ENCODE data around the gene PGC. TPM values are rescaled to one million over a fixed set of nuclear protein-coding genes. Genes with fewer than 3 reads are reported as not detected.

The PGC gene
- total and polyA plus RNA-seq, 2 donors (not counting 1 experiment from before 2014, with no cell fraction given): not detected

DNA sequence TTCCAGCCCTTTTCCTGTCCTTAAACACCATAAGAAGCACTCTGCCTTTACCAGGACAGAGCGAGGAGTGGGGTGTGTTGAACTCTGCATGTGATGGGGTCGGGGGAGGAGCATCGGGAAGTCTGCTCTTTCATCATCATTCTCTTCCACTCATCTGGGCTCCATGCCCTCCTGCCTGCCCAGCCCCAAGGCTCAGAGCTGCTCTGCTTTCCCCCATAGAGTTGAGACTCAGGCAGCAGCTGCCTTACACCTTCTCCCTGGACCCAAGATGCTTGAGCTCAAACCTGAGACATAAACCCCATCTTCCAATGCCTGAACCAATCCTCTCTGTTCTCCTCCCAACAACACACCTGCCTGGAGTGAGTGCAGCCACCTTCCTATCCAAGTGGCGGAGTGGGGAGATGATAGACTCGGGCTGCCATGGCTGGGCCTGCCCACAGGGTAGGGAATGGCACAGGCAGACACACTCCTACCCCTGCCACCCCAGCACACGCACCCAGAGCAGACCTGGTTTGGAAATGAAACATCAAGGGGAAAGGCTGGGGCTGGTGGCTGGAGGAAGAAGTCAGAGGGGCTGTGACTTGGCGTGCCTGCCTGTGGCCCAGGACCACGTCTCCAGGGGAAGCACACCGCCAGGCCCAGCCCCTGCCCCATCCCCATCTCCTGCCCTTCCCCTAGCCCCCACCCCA lies 40.2 kb downstream of the PGC start:
- CTCF ChIA-PET: interaction anchor here (2.5 to 8.3 kb wide), 6 partner anchors 10 to 80 kb away, joined by 19 to 303 read pairs (median 116); partner anchors contain the start of genes TFEB and TOMM6
- Histone ChIP-seq H3K36me3 (replicated peaks in 1 of 2; ENCODE audit: control extremely low read depth in 1 of 2, control insufficient read depth in 1 of 2, extremely low read depth in 1 of 2, insufficient read depth in 2 of 2, low read length in 1 of 2) (peaks cover under 1 to 56% of the 10 kb centered on the region in 2 experiments), H3K27me3 (replicated peaks in 1 of 4; ENCODE audit: control extremely low read depth in 1 of 4, control insufficient read depth in 3 of 4, insufficient read depth in 4 of 4, low read length in 3 of 4) (no peaks in the 10 kb centered on the region), H3K4me3 (ENCODE audit: control extremely low read depth in 1 of 5, extremely low read depth in 1 of 5, insufficient read depth in 1 of 5, low read depth in 2 of 5, low read length in 4 of 5) (peak overlapping the region in 4 of 5 experiments; percentile 4 to 53 (median 39)), H3K9me3 (ENCODE audit: control extremely low read depth in 1 of 3, control insufficient read depth in 2 of 3, insufficient read depth in 1 of 3, low read length in 2 of 3) (no peaks in the 10 kb centered on the region), H2AFZ (ENCODE audit: insufficient read depth, low read depth, low read length, poor library complexity, severe bottlenecking) (peak overlapping the region; percentile 17), H3K27ac (ENCODE audit: low read length in 2 of 2) (peak overlapping the region; percentile 83 to 96), H3K9ac (ENCODE audit: low read length) (peak overlapping the region; percentile 65), H3K4me2 (replicated peaks; ENCODE audit: low read depth, low read length, poor library complexity, severe bottlenecking) (peak overlapping the region; percentile 82), H3K79me2 (ENCODE audit: control insufficient read depth, insufficient read depth, low read length) (peaks cover 97% of the 10 kb centered on the region), H4K20me1 (ENCODE audit: control insufficient read depth, insufficient read depth, low read length, poor library complexity, severe bottlenecking) (peaks cover 21% of the 10 kb centered on the region), H3K4me1 (ENCODE audit: control insufficient read depth in 2 of 2, insufficient read depth in 2 of 2, low read length in 2 of 2) (peaks cover 77 to 87% of the 10 kb centered on the region in 2 donors)
- H3K27ac Mint-ChIP-seq: peak overlapping the region; percentile 100
- H3K4me3 Mint-ChIP-seq: peak overlapping the region; percentile 86
- peak; percentile 4 for ATAC-seq (ENCODE audit: low read depth)
- H3K9me3 Mint-ChIP-seq (ENCODE audit: insufficient read depth): no peaks in the 10 kb centered on the region
- H3K4me1 Mint-ChIP-seq: peaks cover 96% of the 10 kb centered on the region
- POLR2A ChIA-PET: interaction anchor here (2.7 to 11.0 kb wide), 5 partner anchors 9 to 25 kb away, joined by 11 to 342 read pairs (median 41); partner anchors contain the start of gene TFEB
- no peaks in the 10 kb centered on the region for H3K27me3 Mint-ChIP-seq
- no peak for TF ChIP-seq EZH2 (IDR thresholded peaks at IDR 0.05; ENCODE audit: borderline replicate concordance, insufficient read depth, low read depth, low read length, poor library complexity, severe bottlenecking)
- TF ChIP-seq, protein P1, sequence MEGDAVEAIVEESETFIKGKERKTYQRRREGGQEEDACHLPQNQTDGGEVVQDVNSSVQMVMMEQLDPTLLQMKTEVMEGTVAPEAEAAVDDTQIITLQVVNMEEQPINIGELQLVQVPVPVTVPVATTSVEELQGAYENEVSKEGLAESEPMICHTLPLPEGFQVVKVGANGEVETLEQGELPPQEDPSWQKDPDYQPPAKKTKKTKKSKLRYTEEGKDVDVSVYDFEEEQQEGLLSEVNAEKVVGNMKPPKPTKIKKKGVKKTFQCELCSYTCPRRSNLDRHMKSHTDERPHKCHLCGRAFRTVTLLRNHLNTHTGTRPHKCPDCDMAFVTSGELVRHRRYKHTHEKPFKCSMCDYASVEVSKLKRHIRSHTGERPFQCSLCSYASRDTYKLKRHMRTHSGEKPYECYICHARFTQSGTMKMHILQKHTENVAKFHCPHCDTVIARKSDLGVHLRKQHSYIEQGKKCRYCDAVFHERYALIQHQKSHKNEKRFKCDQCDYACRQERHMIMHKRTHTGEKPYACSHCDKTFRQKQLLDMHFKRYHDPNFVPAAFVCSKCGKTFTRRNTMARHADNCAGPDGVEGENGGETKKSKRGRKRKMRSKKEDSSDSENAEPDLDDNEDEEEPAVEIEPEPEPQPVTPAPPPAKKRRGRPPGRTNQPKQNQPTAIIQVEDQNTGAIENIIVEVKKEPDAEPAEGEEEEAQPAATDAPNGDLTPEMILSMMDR (IDR thresholded peaks at IDR 0.05): no peak
- intact Hi-C loops (cut with micrococcal nuclease): loop anchor here (1.0 to 10.0 kb wide), 6 partner anchors 10 to 188 kb away; partner anchors contain the start of genes FOXP4, TFEB and USP49
- WGBS (ENCODE audit: insufficient coverage): 0% methylated on average over 2 of the region's 9 CpGs
- DNase-seq: peak; percentile 59
